WERI-Rb-1 (cell line): ENCODE data around the gene STAC.
"Not testable (repeated sequence)": the region's sequence is repeated elsewhere in the genome, so short reads cannot be mapped to it uniquely, and the experiment has no call there.

Source experiments
- DNase-seq: peaks from one replicate; pipeline ENCODE4 v3.0.0-alpha.2; 2020
- H3K27ac ChIP-seq: fragments of 250-450 bp; sonication (Bioruptor Pico); 2 replicates; pipeline ENCODE4 v1.5.1; 2020; ENCODE audit warnings: mild to moderate bottlenecking, moderate library complexity
- H3K27me3 ChIP-seq: fragments of 250-450 bp; sonication (Bioruptor Pico); 2 replicates; pipeline ENCODE4 v1.5.1; 2021; ENCODE audit warnings: mild to moderate bottlenecking, low read depth, moderate library complexity; ENCODE audit not compliant: insufficient read depth, severe bottlenecking
- H3K36me3 ChIP-seq: fragments of 250-450 bp; sonication (Bioruptor Pico); 2 replicates; pipeline ENCODE4 v1.5.1; 2020; ENCODE audit warnings: mild to moderate bottlenecking, moderate library complexity
- H3K4me3 ChIP-seq: 2 replicates; pipeline ENCODE4 v1.5.1; 2011; ENCODE audit warnings: low read depth, mild to moderate bottlenecking, control low read depth, low read length
- H3K9me3 ChIP-seq: fragments of 250-450 bp; sonication (Bioruptor Pico); 2 replicates; pipeline ENCODE4 v1.5.1; 2021; ENCODE audit warnings: mild to moderate bottlenecking, moderate library complexity; ENCODE audit not compliant: severe bottlenecking
- CTCF ChIP-seq: IDR thresholded peaks from 2 replicates; pipeline ENCODE4 v1.5.1; 2011; ENCODE audit warnings: low read depth, mild to moderate bottlenecking, control low read depth, inconsistent platforms, low read length

The STAC gene

GRCh38 chr3:36459177-36459576 lies 78.9 kb downstream of the STAC start:
- no peaks in the 10 kb centered on the region for H3K36me3 ChIP-seq
- no peak for TF ChIP-seq CTCF
- H3K27me3 ChIP-seq: no peaks in the 10 kb centered on the region
- DNase-seq: no peak
- no peaks in the 10 kb centered on the region for H3K9me3 ChIP-seq
- H3K27ac ChIP-seq: no peak overlapping the region
- no peak overlapping the region for H3K4me3 ChIP-seq

GRCh38 chr3:36461597-36461996 lies 81.3 kb downstream of the STAC start:
- DNase-seq: no peak
- peaks cover 2% of the 10 kb centered on the region for H3K9me3 ChIP-seq
- H3K4me3 ChIP-seq: no peak overlapping the region
- H3K27ac ChIP-seq: no peak overlapping the region
- no peaks in the 10 kb centered on the region for H3K36me3 ChIP-seq
- H3K27me3 ChIP-seq: no peaks in the 10 kb centered on the region
- no peak for TF ChIP-seq CTCF

DNA sequence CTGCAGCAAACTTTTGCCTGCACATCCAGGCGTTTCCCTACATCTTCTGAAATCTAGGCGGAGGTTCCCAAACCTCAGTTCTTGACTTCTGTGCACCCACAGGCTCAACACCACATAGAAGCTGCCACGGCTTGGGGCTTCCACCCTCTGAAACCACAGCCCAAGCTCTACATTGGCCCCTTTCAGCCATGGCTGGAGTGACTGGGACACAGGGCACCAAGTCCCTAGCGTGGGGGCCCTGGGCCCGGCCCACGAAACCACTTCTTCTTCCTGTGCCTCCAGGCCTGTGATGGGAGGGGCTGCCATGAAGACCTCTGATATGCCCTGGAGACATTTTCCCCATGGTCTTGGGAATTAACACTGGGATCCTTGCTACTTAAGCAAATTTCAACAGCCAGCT lies 91.7 kb downstream of the STAC start:
- not testable (repeated sequence) for H3K27me3 ChIP-seq, H3K36me3 ChIP-seq, DNase-seq, H3K27ac ChIP-seq, H3K9me3 ChIP-seq, H3K4me3 ChIP-seq

DNA sequence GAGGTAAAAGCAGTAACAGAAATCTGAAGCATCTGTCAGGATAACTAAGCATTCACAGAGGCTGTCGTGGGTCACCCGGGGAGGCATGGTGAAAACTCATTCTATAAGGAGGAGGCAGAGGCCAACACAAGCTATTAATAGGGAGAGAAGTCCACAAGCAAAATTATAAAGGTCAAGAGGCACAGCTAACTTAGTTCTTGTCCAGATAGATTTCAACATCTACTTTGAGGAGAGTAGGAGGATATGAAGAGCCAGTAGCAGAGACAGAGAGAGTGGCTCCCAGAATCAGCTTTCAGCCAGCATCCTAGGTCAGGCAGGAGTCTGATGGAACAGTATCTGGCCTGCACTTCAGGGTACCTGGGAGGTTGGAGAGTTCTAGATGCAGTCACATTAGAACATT lies 95.3 kb downstream of the STAC start:
- H3K4me3 ChIP-seq: no peak overlapping the region
- no peak for TF ChIP-seq CTCF
- no peak overlapping the region for H3K27ac ChIP-seq
- H3K9me3 ChIP-seq: no peaks in the 10 kb centered on the region
- no peaks in the 10 kb centered on the region for H3K27me3 ChIP-seq
- no peaks in the 10 kb centered on the region for H3K36me3 ChIP-seq
- DNase-seq: no peak

- Histone ChIP-seq H3K27me3 (no peaks in the 10 kb centered on the region), H3K4me3 (no peak overlapping the region), H3K9me3 (no peaks in the 10 kb centered on the region), H3K36me3 (no peaks in the 10 kb centered on the region), H3K27ac (no peak overlapping the region)
- TF ChIP-seq CTCF: no peak
- DNase-seq: no peak
Observed at GRCh38 chr3:36476286-36476942, 96.1 kb downstream of the STAC start.

DNA sequence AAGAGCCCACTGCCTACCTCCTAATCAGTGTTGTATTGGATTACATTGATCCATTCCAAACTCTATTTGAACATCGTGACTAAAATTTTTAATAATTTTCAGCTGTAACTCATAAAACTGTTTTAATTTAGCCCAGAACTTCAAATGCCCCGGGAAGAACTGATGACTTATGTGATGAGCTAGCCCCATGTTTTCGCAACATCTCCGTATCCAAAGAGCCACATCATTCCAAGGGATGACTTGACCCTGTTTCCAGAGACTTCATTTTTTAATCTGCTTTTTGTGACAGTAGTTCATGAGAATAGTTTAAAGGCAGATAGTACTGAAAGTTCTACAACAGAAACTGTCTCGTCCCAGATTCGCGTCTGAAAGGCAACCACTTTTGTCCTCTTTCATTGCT lies 97.4 kb downstream of the STAC start:
- no peak for DNase-seq
- H3K4me3 ChIP-seq: no peak overlapping the region
- H3K36me3 ChIP-seq: no peaks in the 10 kb centered on the region
- H3K9me3 ChIP-seq: no peaks in the 10 kb centered on the region
- H3K27ac ChIP-seq: no peak overlapping the region
- no peaks in the 10 kb centered on the region for H3K27me3 ChIP-seq
- TF ChIP-seq CTCF: no peak
